ENCODE results near the gene GRIA4.

DNA sequence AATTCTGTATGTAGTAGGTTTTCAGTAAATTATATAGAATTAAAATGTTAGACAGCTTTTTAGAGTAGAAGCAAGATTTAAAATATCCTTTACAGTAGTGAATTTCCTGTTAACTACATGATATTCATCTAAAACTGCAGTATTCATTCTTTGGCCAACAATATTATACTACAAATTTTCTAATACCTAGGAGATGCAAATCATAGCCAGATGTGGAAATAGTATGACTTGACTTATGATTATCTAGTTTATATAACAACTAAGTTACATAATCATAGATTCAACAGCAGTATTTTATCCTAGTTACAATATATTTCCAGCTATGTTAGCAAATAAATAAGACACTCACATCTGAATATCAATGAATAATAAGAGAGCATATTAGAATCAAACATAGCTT, 249.0 kb downstream of the GRIA4 start:
- TF ChIP-seq POLR2AphosphoS5 (IDR thresholded peaks at IDR 0.05; ENCODE audit: low read depth), result no peak
- TF ChIP-seq, protein P1, sequence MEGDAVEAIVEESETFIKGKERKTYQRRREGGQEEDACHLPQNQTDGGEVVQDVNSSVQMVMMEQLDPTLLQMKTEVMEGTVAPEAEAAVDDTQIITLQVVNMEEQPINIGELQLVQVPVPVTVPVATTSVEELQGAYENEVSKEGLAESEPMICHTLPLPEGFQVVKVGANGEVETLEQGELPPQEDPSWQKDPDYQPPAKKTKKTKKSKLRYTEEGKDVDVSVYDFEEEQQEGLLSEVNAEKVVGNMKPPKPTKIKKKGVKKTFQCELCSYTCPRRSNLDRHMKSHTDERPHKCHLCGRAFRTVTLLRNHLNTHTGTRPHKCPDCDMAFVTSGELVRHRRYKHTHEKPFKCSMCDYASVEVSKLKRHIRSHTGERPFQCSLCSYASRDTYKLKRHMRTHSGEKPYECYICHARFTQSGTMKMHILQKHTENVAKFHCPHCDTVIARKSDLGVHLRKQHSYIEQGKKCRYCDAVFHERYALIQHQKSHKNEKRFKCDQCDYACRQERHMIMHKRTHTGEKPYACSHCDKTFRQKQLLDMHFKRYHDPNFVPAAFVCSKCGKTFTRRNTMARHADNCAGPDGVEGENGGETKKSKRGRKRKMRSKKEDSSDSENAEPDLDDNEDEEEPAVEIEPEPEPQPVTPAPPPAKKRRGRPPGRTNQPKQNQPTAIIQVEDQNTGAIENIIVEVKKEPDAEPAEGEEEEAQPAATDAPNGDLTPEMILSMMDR (IDR thresholded peaks at IDR 0.05; ENCODE audit: insufficient read depth, low read length), result no peak

Measured in HL-60 (cell line).